8988T (cell line): Measurements from ENCODE around the gene MLKL.
"Not testable (repeated sequence)": the region's sequence is repeated elsewhere in the genome, so short reads cannot be mapped to it uniquely, and the experiment has no call there.

ENCODE experiments used
- DNase-seq: peaks from one replicate; pipeline ENCODE4 v3.0.0; 2011

Gene MLKL

DNA sequence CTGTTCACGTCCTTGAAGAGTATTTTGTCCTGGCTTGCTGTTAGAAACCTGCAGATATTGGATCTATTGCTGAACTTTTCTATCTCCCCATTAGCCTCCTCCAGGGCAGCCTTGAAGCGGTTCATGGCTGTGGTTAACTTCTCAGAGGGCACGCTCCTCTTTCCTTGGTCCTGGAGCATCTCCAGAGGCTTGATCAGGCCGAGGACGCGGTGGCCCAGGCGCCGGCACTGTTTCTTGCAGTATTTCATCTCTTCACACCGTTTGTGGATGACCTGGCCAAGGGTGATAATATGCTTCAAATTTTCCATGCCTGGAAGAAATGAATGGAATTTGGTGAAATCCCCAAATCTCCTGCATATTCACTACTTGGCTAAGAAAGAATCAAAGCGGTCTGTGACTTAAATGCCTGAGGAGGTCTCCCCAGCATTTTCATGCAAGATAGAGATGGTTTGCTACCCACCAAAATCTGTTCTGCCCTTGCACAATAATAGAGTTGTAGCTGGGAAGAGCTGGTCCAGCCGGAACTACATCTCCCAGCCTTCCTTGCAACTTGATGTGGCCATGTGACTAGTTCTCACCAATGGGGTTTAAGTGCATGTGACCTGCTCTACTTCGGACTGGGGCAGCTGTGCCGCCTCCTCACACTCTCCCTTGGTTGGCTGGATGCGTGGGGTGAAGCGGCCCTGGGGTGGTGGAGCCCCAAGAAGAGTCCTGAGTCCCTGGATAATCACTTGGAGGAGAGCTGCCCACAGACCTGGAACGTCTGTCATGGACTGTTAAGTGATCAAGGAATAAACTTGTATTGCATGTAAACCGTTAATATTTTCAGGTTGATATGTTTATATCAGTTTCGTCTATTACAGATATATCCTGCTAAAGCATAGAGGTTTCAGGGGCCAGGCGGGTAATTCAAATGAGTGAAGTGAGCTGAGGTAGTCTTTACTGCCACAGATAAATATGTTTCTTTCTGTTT is 4.9 kb downstream of the MLKL start:
- DNase-seq, result peak; percentile 87

- DNase-seq, result no peak
Observed at GRCh38 chr16:74691093-74691855, 9.4 kb downstream of the MLKL start.

DNA sequence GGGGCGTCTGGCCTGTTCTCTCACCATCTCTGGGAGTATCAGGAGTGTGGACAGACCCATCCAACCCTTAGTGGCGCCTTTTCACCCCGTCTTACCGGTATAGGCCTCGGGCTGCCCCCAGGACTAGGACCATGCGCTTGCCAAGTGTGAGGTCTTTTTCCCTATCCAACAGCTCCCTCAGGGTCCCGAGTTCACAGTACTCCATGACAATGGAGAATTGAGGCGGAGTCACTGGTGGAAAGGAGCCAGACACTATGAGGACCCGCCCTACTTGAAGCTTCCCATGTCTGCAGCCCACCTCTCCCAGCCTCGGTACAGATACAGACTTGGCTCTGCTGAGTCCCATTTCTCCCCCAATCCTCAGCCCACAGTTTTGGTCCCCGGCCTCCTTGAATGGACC is 18.1 kb downstream of the MLKL start:
- DNase-seq, result no peak

GRCh38 chr16:74680681-74681080 is 20.0 kb downstream of the MLKL start:
- DNase-seq, result no peak

DNA sequence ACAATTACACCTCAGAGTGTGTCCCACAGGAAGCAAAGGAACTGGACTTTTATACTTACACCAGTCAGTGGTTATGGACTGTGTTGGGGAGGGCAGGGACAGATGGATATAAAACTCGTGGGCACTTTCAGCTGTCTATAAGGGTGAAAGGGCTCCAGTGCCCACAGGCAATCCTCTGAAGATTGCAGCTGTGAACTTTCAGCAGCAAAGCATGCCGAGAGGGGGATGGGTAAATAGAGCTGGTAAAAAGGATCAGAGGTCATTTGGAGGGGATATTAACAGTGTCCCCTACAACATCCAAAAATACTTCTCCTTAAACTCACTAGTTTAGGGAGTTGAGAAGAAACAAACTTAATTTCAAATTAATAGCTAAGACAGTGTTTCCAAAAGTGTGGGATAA is 20.7 kb downstream of the MLKL start:
- DNase-seq, result no peak

- no peak for DNase-seq
Observed at GRCh38 chr16:74677868-74678267, 22.8 kb downstream of the MLKL start.

- no peak for DNase-seq
Observed at GRCh38 chr16:74673876-74674275, 26.8 kb downstream of the MLKL start.

DNA sequence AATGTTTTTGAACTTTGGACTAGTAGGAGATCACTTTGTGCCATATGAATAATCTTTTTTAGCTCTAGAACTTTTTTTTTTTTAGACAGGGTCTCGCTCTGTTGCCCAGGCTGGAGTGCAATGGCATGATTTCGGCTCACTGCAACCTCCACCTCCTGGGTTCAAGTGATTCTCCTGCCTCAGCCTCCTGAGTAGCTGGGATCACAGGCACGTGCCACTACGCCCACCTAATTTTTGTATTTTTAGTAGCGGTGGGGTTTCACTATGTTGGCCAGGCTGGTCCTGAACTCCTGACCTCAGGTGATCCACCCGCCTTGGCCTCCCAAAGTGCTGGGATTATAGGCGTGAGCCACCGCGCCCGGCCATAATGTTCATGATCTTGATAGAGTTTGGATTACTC is 31.8 kb downstream of the MLKL start:
- not testable (repeated sequence) for DNase-seq

DNA sequence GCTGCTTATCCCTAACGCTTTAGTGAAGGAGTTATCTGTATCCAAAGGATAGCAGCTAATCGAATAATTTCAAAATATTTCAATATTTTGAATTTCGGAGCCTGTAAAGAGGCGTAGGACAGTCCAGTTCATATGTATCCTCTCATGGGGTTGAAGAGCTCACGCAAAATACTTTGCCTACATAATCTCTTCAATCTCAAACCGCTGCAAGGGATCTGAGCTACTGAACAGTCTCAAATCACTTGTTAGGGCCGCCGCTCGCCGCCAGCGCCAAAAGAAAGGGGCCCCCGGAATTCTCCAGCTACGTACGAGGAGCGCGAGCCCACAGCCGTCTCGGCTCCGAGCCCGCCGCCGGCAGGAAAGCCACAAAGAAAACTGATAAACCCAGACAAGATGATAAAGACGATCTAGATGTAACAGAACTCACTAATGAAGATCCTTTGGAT is 33.4 kb downstream of the MLKL start:
- no peak for DNase-seq

DNA sequence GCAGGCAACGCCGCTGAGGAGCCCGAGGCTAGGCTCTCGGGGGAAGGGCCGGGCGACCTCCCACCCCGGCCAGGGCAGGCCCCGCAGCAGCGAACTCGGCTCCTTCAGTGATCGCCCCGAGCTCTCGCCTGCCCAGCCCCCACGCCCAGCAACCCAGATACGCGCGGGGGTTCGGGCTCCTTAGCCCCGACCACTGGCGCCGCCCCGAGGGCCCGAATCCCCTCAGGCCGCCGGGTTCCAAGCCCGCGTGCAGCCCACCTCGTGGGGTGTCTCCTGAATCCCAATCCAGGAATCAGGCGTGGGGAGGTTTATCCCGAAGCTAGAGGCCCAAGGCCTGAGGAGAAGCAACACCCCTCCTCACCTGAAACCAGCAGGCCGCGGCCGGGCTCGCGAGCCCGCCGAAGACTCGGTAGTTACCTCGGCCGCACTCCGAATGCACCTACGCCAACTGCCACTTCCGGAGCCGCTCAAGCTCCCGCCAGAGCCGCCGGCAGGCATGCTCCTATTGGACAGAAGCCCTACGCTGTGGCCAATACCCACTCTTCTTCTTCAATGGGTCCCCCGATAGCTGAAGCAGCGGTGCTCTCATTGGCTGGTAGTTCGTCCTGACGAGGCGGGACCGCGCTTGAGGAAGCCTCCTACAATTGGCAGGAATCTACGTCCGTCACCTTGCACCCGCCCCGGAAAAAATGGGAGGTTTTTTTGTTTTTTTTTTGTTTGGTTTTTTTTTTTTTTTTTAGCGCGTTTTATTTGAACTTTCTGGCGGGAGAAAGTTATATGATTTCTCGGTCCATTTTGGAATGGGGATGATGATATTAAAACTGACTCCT is 34.0 kb downstream of the MLKL start, which contains the start of gene RFWD3:
TSS of gene RFWD3 (minus strand) at position 453 of the 830 bp plus-strand sequence. CDS start 5,428 bp downstream, outside the sequence.
- peak; percentile 97 for DNase-seq

DNA sequence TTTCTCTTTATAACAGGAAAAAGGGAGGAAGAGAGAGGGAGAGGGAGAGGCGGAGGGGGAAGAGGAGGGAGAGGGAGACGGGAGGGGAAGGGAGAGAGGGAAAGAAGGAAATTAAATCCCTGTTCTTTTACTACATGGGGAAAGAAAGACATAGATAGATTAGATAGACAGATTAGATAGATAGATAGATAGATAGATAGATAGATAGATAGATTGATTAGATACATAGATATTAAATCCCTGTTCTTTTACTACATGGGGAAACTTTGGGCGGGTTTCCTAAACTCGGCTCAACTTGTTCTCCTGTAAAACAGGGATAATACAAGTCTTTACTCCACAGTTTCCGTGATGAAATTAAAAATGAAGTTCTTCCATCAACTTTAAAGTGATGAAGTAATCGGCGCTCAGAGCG is 34.6 kb downstream of the MLKL start:
- DNase-seq, result no peak

DNA sequence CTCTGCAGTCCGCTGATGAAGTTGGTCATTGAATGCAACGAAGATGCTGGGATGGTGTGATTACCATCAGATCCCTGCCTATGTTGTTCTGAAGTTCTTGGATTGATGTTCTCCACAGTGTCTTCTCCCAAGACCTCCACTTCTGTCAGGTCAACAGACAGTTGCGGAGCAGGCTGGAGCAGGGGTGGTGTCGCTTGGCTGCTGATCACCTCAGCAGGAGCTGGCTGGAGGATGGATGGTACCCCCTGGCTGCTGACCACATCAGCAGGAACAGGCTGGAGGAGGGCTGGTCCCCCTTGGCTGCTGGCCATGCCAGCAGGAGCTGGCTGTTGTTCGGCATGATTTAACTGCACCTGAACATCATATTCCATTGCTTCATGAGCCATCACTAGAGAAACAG is 39.6 kb downstream of the MLKL start:
- DNase-seq, result no peak

GRCh38 chr16:74660383-74660782 is 40.3 kb downstream of the MLKL start:
- no peak for DNase-seq

GRCh38 chr16:74659041-74659440 is 41.6 kb downstream of the MLKL start:
- no peak for DNase-seq

DNA sequence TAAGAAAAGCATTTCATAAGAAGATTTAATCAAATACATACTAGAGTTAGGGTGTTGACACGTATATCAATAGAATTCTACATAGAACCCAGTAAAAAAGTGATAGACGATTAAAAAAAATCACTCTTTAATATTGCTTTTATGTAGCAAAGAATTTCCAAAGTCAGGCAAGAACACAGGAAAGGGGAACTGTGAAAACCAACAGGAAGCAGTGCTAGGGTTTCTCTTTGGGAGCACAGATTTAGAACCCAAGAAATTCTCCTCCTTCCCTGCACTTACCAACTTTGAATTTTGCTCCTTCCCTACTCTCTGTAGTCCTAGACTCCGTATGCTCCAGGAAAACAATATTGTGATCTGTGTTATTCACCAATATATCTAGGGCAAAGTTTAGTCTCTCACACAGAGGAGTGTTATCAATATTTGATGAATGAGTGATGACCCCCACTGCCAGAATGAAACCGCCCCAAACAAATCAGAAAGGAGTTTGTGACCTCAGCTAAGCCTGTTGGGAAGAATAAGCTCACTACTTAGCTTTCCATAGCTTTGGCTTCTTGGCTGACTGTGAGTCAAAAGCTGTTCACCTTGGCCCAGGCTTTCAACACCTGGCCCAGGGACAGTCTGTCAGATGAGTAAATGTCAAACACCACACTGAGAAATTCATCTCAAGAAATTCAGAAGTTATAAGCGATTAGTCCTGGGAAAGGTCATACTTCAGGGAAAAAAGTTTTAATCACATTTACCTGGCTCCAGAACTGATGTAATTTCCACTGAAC is 42.6 kb downstream of the MLKL start:
- no peak for DNase-seq

- DNase-seq, result no peak
Observed at GRCh38 chr16:74654536-74655050, 46.1 kb downstream of the MLKL start.

- not testable (repeated sequence) for DNase-seq
Observed at GRCh38 chr16:74652883-74653282, 47.8 kb downstream of the MLKL start.

DNA sequence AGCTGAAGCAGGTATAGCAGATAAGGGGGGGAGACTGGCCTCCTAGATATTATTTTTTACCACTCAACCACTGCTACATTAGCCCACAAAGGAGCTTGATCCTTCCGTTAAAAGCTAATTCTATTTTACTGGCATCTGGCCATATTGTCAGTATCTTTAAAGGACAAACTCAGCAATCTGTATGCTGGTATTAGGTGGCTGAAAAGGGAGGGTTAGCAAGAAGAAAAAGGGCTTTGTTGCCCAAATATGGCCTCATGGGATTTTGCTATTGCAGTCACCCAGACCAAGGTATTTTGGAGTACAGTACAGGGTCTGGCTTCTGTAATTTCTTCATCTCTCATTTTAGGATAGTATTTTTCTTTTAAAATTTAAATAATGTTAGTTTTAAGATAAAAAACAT is 48.4 kb downstream of the MLKL start:
- no peak for DNase-seq

DNA sequence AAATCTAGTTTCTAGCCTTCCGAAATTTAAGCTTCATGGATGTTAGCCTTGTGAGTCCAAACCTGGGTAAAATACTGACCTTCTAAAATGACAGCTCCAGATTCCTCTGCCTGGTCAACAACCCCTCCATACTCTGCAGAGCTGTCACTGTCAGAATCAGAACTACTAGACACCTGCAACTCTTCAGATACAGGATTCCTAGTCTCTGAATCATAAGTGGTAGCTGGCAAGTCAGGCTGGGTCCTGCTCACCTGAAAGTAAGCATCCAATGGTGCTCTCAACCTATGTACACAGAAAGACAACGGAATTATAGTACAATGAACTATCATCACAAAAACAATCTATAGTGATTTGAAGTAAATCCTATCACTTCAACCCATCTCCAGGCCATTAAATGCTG is 48.8 kb downstream of the MLKL start:
- no peak for DNase-seq

DNA sequence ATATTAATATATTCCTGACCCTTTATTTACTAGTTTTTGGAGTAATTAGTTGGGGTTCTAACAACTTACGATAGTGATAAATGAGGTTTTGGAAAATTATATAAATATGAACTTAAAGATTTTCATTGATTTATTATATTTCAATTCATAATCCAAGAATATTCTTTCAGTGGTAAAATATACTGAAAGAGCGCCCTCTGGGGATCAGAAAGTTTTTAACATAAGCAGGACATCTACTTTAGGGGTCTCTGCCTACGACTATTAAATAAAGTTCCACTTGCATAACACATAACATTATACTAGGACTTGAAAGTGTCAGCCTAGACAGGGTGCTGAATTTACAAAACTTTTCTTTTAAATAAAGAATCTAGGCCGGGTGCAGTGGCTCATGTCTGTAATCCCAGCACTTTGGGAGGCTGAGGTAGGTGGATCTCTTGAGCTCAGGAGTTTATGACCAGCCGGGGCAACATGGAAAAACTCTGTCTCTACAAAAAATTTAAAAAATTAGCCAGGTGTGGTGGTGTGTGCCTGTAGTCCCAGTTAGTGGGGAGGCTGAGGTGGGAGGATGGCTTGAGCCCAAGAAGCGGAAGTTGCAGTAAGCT is 49.6 kb downstream of the MLKL start:
- no peak for DNase-seq

DNA sequence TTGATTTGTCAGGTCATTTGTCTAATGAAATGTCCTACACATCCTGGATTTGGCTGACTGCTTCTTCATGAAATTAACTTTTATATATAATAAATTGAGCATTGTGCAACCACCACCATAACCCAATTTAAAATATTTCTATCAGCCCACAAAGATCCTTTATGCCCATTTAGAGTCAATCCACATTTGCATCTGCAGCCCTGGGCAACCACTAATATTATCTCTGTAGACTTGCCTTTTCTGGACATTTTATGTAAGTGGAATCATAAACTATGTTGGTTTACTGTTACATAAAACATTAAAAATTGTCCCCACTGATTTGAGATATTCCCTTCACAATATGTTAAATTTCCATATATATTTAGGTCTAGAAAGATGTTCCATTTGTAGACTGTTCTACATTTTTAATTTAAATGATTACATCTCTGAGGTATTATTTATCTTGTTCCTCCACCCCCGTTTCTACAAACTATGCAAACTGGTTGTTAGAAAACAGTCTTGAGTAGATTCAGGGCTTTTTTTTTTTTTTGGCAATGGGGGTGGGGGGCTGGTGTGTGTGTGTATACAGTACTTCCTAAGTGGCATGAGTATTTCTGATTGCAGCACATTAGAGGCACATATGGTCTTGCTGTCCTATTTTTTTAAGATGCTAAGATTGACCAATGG is 50.7 kb downstream of the MLKL start:
- no peak for DNase-seq
